Fibroblast of lung (primary cell): Measurements from ENCODE around the gene SLC27A5.

Source experiments
- EZH2 ChIP-seq: IDR thresholded peaks from 2 replicates; pipeline ENCODE4 v1.5.1; 2012; ENCODE audit warnings: low read length, control low read depth, mild to moderate bottlenecking; ENCODE audit errors: missing control alignments
- TF ChIP-seq, protein P1 (sequence below), 2 donors: IDR thresholded peaks in 1 of 2; conservative IDR thresholded peaks in 1 of 2; 1 replicate in 1 of 2; 2 replicates in 1 of 2; pipeline ENCODE4 v1.5.1; 2011 to 2012; ENCODE audit warnings: low read length in 2 of 2, control low read depth in 1 of 2, inconsistent platforms in 1 of 2, low read depth in 1 of 2, mild to moderate bottlenecking in 1 of 2

DNA sequence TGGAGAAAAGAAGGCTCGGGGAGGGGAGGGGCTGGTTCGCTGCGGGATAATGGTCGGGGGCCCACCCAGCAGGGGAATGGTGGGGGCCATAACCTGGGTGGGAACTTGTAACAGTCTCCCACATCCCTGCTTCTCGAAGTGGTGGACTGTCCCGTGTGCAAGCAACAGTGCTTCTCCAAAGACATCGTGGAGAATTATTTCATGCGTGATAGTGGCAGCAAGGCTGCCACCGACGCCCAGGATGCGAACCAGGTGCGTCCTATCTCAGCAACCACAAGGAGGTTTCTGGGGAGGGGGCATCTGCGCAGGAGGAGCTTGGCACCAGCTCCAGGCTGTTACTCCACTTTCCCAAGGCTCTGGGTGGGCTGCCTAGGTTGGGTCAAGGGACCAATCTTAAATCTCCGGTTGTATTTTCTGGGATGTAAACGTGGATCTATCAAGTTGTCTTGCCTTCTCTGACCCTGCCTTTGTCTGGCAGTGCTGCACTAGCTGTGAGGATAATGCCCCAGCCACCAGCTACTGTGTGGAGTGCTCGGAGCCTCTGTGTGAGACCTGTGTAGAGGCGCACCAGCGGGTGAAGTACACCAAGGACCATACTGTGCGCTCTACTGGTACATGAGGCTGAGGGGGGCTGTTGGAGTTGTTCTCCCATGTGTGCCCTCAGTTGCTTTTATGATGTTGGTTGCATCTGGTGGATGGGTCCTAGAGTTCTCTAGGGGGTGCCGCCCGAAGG lies 33.7 kb upstream of the SLC27A5 start:
- TF ChIP-seq, protein P1, sequence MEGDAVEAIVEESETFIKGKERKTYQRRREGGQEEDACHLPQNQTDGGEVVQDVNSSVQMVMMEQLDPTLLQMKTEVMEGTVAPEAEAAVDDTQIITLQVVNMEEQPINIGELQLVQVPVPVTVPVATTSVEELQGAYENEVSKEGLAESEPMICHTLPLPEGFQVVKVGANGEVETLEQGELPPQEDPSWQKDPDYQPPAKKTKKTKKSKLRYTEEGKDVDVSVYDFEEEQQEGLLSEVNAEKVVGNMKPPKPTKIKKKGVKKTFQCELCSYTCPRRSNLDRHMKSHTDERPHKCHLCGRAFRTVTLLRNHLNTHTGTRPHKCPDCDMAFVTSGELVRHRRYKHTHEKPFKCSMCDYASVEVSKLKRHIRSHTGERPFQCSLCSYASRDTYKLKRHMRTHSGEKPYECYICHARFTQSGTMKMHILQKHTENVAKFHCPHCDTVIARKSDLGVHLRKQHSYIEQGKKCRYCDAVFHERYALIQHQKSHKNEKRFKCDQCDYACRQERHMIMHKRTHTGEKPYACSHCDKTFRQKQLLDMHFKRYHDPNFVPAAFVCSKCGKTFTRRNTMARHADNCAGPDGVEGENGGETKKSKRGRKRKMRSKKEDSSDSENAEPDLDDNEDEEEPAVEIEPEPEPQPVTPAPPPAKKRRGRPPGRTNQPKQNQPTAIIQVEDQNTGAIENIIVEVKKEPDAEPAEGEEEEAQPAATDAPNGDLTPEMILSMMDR (conservative IDR thresholded peaks at IDR 0.05 in 1 of 2, IDR thresholded peaks at IDR 0.05 in 1 of 2; ENCODE audit: low read depth in 1 of 2, low read length in 2 of 2) = no peak
- TF ChIP-seq EZH2 = no peak
